ENCODE data around the gene PRORP. TPM values are rescaled to one million over a fixed set of nuclear protein-coding genes. Genes with fewer than 3 reads are reported as not detected.

Gene PRORP
- total RNA-seq, 2 experiments from 2014 or later = 30.6 to 34.4 TPM

DNA sequence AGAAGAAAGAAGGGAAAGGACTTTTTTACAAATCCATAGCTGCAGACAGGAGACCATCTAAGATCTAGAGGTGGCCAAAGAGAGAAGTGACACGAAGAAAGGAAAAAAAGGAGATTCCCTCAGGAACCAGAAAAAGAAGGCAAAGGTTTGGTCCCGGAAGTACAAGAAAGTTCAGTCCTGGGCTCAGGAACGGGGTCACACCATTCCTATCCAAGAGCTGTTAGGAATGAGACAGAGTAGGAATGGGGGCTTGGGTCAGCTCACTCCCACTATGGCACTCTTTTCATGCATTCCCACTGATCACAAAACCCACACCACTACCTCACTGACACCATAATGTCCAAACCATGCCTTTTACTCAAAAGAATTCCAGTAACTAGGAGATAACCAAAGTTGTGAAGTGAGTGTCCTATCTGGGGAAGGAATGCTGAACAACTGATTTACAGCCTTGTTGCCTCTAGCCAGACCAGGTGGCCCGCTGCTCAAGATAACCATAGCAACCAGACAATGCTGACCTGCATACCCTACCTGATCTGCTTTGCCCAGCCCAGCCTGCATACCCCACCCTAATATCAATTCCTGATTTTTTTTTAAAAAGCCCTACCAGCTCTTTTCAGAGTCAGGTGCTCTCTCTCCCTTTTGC is 8.9 kb upstream of the PRORP start:
- intact Hi-C loops (cut with micrococcal nuclease) = no loop called here
- peaks cover 23% of the 10 kb centered on the region for H3K4me1 Mint-ChIP-seq (ENCODE audit: low read depth)
- TF ChIP-seq, protein P1, sequence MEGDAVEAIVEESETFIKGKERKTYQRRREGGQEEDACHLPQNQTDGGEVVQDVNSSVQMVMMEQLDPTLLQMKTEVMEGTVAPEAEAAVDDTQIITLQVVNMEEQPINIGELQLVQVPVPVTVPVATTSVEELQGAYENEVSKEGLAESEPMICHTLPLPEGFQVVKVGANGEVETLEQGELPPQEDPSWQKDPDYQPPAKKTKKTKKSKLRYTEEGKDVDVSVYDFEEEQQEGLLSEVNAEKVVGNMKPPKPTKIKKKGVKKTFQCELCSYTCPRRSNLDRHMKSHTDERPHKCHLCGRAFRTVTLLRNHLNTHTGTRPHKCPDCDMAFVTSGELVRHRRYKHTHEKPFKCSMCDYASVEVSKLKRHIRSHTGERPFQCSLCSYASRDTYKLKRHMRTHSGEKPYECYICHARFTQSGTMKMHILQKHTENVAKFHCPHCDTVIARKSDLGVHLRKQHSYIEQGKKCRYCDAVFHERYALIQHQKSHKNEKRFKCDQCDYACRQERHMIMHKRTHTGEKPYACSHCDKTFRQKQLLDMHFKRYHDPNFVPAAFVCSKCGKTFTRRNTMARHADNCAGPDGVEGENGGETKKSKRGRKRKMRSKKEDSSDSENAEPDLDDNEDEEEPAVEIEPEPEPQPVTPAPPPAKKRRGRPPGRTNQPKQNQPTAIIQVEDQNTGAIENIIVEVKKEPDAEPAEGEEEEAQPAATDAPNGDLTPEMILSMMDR (IDR thresholded peaks at IDR 0.05) = no peak
- ChIA-PET CTCF (interaction anchor here (0.6 kb wide), 1 partner anchor 18 kb away, joined by 3 read pairs; no protein-coding TSS in a partner anchor), POLR2A (interaction anchor here (0.7 to 1.5 kb wide), 2 partner anchors 9 to 71 kb away, joined by 3 to 9 read pairs; partner anchors contain the start of genes PPP2R3C and PRORP)
- H3K27me3 Mint-ChIP-seq = no peaks in the 10 kb centered on the region
- no peak overlapping the region for H3K4me3 Mint-ChIP-seq
- peaks cover 46% of the 10 kb centered on the region for H3K36me3 Mint-ChIP-seq (ENCODE audit: low read depth)
- peak overlapping the region; percentile 32 for H3K27ac Mint-ChIP-seq
- H3K9me3 Mint-ChIP-seq = no peaks in the 10 kb centered on the region
- ATAC-seq = no peak
- DNase-seq = no peak

GRCh38 chr14:35114036-35114435 is 8.3 kb upstream of the PRORP start:
- ATAC-seq (no peak), DNase-seq (no peak)
- TF ChIP-seq, protein P1 (IDR thresholded peaks at IDR 0.05) = no peak
- Mint-ChIP-seq H3K4me1 (ENCODE audit: low read depth) (peaks cover 28% of the 10 kb centered on the region), H3K4me3 (no peak overlapping the region), H3K36me3 (ENCODE audit: low read depth) (peaks cover 46% of the 10 kb centered on the region), H3K27me3 (no peaks in the 10 kb centered on the region), H3K9me3 (no peaks in the 10 kb centered on the region), H3K27ac (no peak overlapping the region)
- CTCF ChIA-PET = interaction anchor here (0.6 kb wide), 1 partner anchor 19 kb away, joined by 3 read pairs; no protein-coding TSS in a partner anchor
- intact Hi-C loops (cut with micrococcal nuclease) = no loop called here
- POLR2A ChIA-PET = no interaction called here

DNA sequence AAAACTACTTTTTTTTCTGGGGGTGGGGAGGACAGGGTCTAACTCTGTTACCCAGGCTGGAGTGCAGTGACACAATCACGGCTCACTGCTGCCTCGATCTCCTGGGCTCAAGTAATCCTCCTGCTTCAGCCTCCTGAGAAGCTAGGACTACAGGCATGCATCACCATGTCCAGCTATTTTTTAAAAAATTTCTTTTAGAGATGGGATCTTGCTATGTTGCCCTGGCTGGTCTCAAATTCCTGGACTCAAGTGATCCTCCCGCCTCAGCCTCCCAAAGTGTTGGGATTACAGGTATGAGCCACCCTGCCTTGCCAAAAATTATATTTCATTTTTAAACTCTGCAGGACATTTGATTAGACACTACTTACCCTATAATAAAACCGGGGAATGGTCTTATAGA is 6.1 kb upstream of the PRORP start:
- ATAC-seq = no peak
- no peak overlapping the region for H3K27ac Mint-ChIP-seq
- no peaks in the 10 kb centered on the region for H3K9me3 Mint-ChIP-seq
- intact Hi-C loops (cut with micrococcal nuclease) = no loop called here
- ChIA-PET POLR2A (interaction anchor here (1.8 kb wide), 1 partner anchor 18 kb away, joined by 5 read pairs; no protein-coding TSS in a partner anchor), CTCF (interaction anchor here (1.9 kb wide), 1 partner anchor 292 kb away, joined by 5 read pairs; no protein-coding TSS in a partner anchor)
- DNase-seq = no peak
- no peak overlapping the region for H3K4me3 Mint-ChIP-seq
- H3K4me1 Mint-ChIP-seq (ENCODE audit: low read depth) = peaks cover 43% of the 10 kb centered on the region
- peaks cover 48% of the 10 kb centered on the region for H3K36me3 Mint-ChIP-seq (ENCODE audit: low read depth)
- H3K27me3 Mint-ChIP-seq = no peaks in the 10 kb centered on the region
- TF ChIP-seq, protein P1 (IDR thresholded peaks at IDR 0.05) = no peak

DNA sequence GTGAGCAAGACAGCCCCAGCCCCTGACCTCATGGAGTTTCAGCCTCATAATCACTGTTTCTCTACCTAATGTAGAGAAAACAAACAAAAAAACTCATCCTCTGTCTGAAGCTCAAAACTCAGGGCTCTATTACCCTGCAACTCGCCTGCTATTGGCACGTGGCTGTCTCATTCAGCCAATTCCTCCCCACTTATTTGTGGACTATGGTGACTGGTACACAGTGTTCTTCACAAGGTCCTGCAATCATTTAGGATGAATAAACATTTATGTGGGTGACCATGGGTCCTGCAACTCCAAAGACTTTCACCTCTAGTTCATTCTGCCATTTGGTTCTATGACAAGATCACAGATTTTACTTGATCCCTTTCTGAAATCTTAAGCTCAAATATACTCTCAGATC is 5.2 kb upstream of the PRORP start:
- intact Hi-C loops (cut with micrococcal nuclease) = no loop called here
- H3K27me3 Mint-ChIP-seq = no peaks in the 10 kb centered on the region
- ChIA-PET POLR2A (interaction anchor here (1.5 to 1.8 kb wide), 2 partner anchors 18 to 288 kb away, joined by 3 to 5 read pairs; partner anchors contain the start of gene NFKBIA), CTCF (interaction anchor here (0.6 kb wide), 1 partner anchor 679 kb away, joined by 3 read pairs; no protein-coding TSS in a partner anchor)
- DNase-seq (no peak), ATAC-seq (no peak)
- H3K27ac Mint-ChIP-seq = peak overlapping the region; percentile 71
- TF ChIP-seq, protein P1 (IDR thresholded peaks at IDR 0.05) = no peak
- H3K4me3 Mint-ChIP-seq = no peak overlapping the region
- peaks cover 41% of the 10 kb centered on the region for H3K36me3 Mint-ChIP-seq (ENCODE audit: low read depth)
- H3K9me3 Mint-ChIP-seq = no peaks in the 10 kb centered on the region
- peaks cover 43% of the 10 kb centered on the region for H3K4me1 Mint-ChIP-seq (ENCODE audit: low read depth)

All from activated CD8-positive, alpha-beta T cell treated with anti-CD3 and anti-CD28 coated beads for 36 hours (primary cell).